Measurements from ENCODE around the gene RENBP. TPM values are rescaled to one million over a fixed set of nuclear protein-coding genes. Genes with fewer than 3 reads are reported as not detected.

The RENBP gene
- total RNA-seq, 2 experiments from 2014 or later, result 8.6 to 9.3 TPM

DNA sequence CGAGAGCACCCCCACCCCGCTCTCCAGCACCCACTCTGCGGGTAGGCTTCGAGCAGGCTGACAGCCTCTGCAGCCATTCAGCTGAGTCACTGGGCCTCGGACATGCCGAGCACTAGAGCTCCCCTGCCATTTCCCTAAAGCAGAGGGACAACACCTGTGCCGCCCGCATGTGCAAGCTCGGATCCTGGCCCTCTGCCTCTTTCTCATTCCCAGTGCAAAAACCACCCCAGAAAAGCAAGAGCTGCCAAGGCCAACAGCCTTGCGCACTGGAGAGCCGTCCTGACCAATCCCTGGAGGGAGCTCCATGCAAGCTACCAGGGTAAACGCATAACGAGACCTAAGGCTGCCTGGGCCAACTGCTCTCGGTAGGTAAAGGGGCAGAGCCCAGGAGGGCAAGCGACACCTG is 21.8 kb upstream of the RENBP start:
- TF ChIP-seq, protein P1, sequence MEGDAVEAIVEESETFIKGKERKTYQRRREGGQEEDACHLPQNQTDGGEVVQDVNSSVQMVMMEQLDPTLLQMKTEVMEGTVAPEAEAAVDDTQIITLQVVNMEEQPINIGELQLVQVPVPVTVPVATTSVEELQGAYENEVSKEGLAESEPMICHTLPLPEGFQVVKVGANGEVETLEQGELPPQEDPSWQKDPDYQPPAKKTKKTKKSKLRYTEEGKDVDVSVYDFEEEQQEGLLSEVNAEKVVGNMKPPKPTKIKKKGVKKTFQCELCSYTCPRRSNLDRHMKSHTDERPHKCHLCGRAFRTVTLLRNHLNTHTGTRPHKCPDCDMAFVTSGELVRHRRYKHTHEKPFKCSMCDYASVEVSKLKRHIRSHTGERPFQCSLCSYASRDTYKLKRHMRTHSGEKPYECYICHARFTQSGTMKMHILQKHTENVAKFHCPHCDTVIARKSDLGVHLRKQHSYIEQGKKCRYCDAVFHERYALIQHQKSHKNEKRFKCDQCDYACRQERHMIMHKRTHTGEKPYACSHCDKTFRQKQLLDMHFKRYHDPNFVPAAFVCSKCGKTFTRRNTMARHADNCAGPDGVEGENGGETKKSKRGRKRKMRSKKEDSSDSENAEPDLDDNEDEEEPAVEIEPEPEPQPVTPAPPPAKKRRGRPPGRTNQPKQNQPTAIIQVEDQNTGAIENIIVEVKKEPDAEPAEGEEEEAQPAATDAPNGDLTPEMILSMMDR (IDR thresholded peaks at IDR 0.05), result no peak
- Histone ChIP-seq H3K4me1 (ENCODE audit: insufficient read depth, low read length) (peaks cover 58% of the 10 kb centered on the region), H3K9me3 (ENCODE audit: control insufficient read depth in 1 of 2, insufficient read depth in 1 of 2, low read length in 2 of 2) (no peaks in the 10 kb centered on the region), H3K27ac (ENCODE audit: low read depth in 1 of 2, low read length in 2 of 2) (peak overlapping the region; percentile 29 to 76), H3K4me3 (ENCODE audit: low read length) (no peak overlapping the region), H3K36me3 (ENCODE audit: insufficient read depth, low read length) (peaks cover 32% of the 10 kb centered on the region), H3K27me3 (ENCODE audit: control insufficient read depth in 1 of 2, insufficient read depth in 2 of 2, low read length in 2 of 2) (no peaks in the 10 kb centered on the region)
- peaks cover 27% of the 10 kb centered on the region for H3K4me1 Mint-ChIP-seq (ENCODE audit: low read depth)
- ATAC-seq (ENCODE audit: poor library complexity) (no peak), DNase-seq (no peak)
- no peaks in the 10 kb centered on the region for H3K27me3 Mint-ChIP-seq
- H3K36me3 Mint-ChIP-seq (ENCODE audit: low read depth), result peaks cover 34% of the 10 kb centered on the region
- ChIA-PET CTCF (interaction anchor here (1.9 kb wide), 1 partner anchor 19 kb away, joined by 7 read pairs; no protein-coding TSS in a partner anchor), POLR2A (interaction anchor here (0.8 to 6.6 kb wide), 5 partner anchors 15 to 431 kb away, joined by 3 to 163 read pairs (median 3); partner anchors contain the start of genes ARHGAP4, EMD and NAA10)
- H3K4me3 Mint-ChIP-seq, result peak overlapping the region; percentile 96
- H3K9me3 Mint-ChIP-seq, result no peaks in the 10 kb centered on the region
- intact Hi-C loops (cut with DNase I, micrococcal nuclease), result loop anchor here in 1 of 2 experiments (5.0 kb wide), 2 partner anchors 44 to 131 kb away; partner anchors contain the start of gene MECP2
- peak overlapping the region; percentile 98 for H3K27ac Mint-ChIP-seq

DNA sequence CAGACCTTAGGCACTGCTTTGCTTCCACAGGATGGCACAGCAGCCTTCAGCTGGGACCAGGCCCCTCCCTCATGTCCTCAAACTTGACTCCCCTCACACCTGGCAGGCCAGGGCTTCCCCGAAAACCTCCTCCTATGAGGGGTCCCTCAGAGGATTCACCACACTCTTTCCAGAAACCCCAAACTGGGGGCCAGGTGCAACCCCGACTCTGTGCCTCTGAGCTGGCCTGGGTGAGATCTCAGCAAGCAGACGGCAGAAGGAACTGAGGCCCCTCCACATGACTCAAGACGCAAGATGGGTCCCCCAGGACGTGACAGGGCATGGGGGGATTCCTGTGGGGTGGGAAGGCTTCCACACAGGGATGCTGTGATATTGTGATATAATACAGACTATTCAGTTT is 21.0 kb upstream of the RENBP start:
- POLR2A ChIA-PET, result no interaction called here
- CTCF ChIA-PET, result no interaction called here

DNA sequence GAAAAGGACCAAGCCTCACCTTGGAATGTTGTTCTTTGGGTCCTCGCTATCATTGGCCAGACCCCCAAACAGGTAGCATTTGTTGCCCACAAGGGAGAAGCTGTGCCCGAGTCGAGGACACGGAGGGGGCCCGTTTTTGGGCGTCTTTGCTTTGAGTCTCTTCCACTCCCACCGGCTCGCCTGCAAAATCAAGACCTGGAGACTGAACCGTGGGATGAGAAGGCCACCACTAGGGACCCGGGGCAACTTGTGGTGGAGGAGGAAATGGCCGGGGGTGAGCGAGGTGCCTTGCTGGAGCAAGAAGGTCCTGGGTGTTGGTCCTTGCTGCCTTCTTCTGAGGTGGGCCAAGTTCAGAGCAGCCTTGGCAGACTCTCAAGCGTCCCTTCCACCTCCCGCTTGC is 19.7 kb upstream of the RENBP start:
- Histone ChIP-seq H3K27me3 (ENCODE audit: control insufficient read depth in 1 of 2, insufficient read depth in 2 of 2, low read length in 2 of 2) (no peaks in the 10 kb centered on the region), H3K4me1 (ENCODE audit: insufficient read depth, low read length) (peaks cover 50% of the 10 kb centered on the region), H3K36me3 (ENCODE audit: insufficient read depth, low read length) (peaks cover 54% of the 10 kb centered on the region), H3K9me3 (ENCODE audit: control insufficient read depth in 1 of 2, insufficient read depth in 1 of 2, low read length in 2 of 2) (no peaks in the 10 kb centered on the region), H3K4me3 (ENCODE audit: low read length) (no peak overlapping the region), H3K27ac (ENCODE audit: low read depth in 1 of 2, low read length in 2 of 2) (no peak overlapping the region)
- POLR2A ChIA-PET, result no interaction called here
- H3K27ac Mint-ChIP-seq, result no peak overlapping the region
- peaks cover 27% of the 10 kb centered on the region for H3K4me1 Mint-ChIP-seq (ENCODE audit: low read depth)
- no peak for ATAC-seq (ENCODE audit: poor library complexity)
- H3K4me3 Mint-ChIP-seq, result no peak overlapping the region
- intact Hi-C loops (cut with DNase I, micrococcal nuclease), result no loop called here
- H3K36me3 Mint-ChIP-seq (ENCODE audit: low read depth), result peaks cover 42% of the 10 kb centered on the region
- H3K27me3 Mint-ChIP-seq, result no peaks in the 10 kb centered on the region
- CTCF ChIA-PET, result no interaction called here
- no peak for DNase-seq
- TF ChIP-seq, protein P1 (IDR thresholded peaks at IDR 0.05), result no peak
- H3K9me3 Mint-ChIP-seq, result no peaks in the 10 kb centered on the region

More for the DNA sequence above, 21.0 kb upstream of the RENBP start:
- TF ChIP-seq, protein P1 (IDR thresholded peaks at IDR 0.05), result no peak
- Mint-ChIP-seq H3K36me3 (ENCODE audit: low read depth) (peaks cover 37% of the 10 kb centered on the region), H3K27ac (peak overlapping the region; percentile 98), H3K4me1 (ENCODE audit: low read depth) (peaks cover 27% of the 10 kb centered on the region), H3K27me3 (no peaks in the 10 kb centered on the region), H3K9me3 (no peaks in the 10 kb centered on the region), H3K4me3 (peak overlapping the region; percentile 38)
- no peak for ATAC-seq (ENCODE audit: poor library complexity)
- H3K4me3 ChIP-seq (ENCODE audit: low read length), result no peak overlapping the region
- no peaks in the 10 kb centered on the region for H3K27me3 ChIP-seq (ENCODE audit: control insufficient read depth in 1 of 2, insufficient read depth in 2 of 2, low read length in 2 of 2)
- peaks cover 41% of the 10 kb centered on the region for H3K36me3 ChIP-seq (ENCODE audit: insufficient read depth, low read length)
- no peaks in the 10 kb centered on the region for H3K9me3 ChIP-seq (ENCODE audit: control insufficient read depth in 1 of 2, insufficient read depth in 1 of 2, low read length in 2 of 2)
- H3K4me1 ChIP-seq (ENCODE audit: insufficient read depth, low read length), result peaks cover 58% of the 10 kb centered on the region
- H3K27ac ChIP-seq (ENCODE audit: low read depth in 1 of 2, low read length in 2 of 2), result no peak overlapping the region
- intact Hi-C loops (cut with DNase I, micrococcal nuclease), result loop anchor here in 1 of 2 experiments (5.0 kb wide), 2 partner anchors 43 to 132 kb away; partner anchors contain the start of gene MECP2
- no peak for DNase-seq

All from CD4-positive, alpha-beta T cell (primary cell).